SU-DHL-6 (cell line): ENCODE results near the gene GDF10.

ENCODE experiments used
- EZH2phosphoT487 ChIP-seq: fragments of 200-600 bp; sonication (generic), shearing (Covaris generic); conservative IDR thresholded peaks from 2 replicates; pipeline ENCODE4 v1.6.1; 2018; ENCODE audit warnings: mild to moderate bottlenecking, antibody characterized with exemption, low read length, moderate library complexity, mixed read lengths
- TF ChIP-seq, protein P1 (sequence below): fragments of 200-600 bp; sonication (generic); IDR thresholded peaks from one replicate; pipeline ENCODE4 v1.5.1; 2017; ENCODE audit warnings: antibody characterized with exemption, mild to moderate bottlenecking, low read length, moderate library complexity; ENCODE audit not compliant: insufficient read depth, poor library complexity, severe bottlenecking

DNA sequence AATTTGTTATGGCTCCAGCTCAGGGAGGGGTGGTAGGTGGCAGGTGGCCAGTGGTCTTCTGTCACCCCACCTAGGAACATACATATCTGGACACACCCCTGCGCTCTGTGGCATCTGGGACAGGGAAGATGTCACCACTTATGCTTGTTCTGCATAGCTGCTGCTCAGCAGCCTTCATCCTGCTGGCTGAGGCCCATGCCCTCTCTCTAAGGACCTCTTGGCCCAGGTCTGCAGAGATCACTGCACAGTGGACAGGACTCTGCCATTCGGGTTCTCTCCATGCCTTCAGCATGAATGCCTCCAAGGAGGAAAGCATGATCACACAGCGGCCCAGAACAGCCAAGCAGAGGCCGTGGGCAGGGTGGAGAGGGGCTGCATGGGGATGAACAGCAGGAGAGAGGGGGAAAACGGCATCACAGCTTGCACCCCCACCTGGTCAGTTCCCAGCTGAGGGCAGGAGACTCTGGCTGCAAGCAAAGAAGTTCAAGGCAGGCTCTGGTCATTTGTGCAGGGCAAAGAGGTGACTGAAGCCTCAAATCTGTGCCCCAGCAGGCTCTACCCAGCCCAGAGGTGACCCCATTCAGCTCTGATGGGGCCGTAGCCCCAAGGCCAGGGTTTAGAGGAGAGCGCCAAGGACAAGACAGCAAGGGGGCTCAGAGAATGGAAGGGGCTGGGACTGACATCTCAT, 47.8 kb upstream of the GDF10 start:
- TF ChIP-seq, protein P1, sequence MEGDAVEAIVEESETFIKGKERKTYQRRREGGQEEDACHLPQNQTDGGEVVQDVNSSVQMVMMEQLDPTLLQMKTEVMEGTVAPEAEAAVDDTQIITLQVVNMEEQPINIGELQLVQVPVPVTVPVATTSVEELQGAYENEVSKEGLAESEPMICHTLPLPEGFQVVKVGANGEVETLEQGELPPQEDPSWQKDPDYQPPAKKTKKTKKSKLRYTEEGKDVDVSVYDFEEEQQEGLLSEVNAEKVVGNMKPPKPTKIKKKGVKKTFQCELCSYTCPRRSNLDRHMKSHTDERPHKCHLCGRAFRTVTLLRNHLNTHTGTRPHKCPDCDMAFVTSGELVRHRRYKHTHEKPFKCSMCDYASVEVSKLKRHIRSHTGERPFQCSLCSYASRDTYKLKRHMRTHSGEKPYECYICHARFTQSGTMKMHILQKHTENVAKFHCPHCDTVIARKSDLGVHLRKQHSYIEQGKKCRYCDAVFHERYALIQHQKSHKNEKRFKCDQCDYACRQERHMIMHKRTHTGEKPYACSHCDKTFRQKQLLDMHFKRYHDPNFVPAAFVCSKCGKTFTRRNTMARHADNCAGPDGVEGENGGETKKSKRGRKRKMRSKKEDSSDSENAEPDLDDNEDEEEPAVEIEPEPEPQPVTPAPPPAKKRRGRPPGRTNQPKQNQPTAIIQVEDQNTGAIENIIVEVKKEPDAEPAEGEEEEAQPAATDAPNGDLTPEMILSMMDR: no peak
- no peak for TF ChIP-seq EZH2phosphoT487
